NCI-H2196 (cell line): ENCODE measurements around the gene IFI30.

Experiments
- DNase-seq: peaks from one replicate; lab custom pipeline; 2025; ENCODE audit not compliant: unreplicated experiment; lab: John Stamatoyannopoulos, UW

IFI30 gene

GRCh38 chr19:18223860-18224524, 50.4 kb downstream of the IFI30 start:
- peak; percentile 67 for DNase-seq

- peak; percentile 99 for DNase-seq
Observed at GRCh38 chr19:18224525-18225354, 51.1 kb downstream of the IFI30 start.

GRCh38 chr19:18225355-18225701, 51.7 kb downstream of the IFI30 start:
- no peak for DNase-seq

- no peak for DNase-seq
Observed at GRCh38 chr19:18225702-18226468, 52.3 kb downstream of the IFI30 start, which contains the start of gene PDE4C. TSS of gene PDE4C (minus strand) at chr19:18226438. CDS start at chr19:18226415, 23 bp downstream.

- DNase-seq, result no peak
Observed at GRCh38 chr19:18226956-18227780, 53.6 kb downstream of the IFI30 start.
